WTC11 (cell line): ENCODE data around the gene PRR4.

ENCODE experiments used
- CREM ChIP-seq: sonication (generic); formaldehyde crosslinking; IDR thresholded peaks from 2 replicates; pipeline ENCODE4 v1.8.1; 2022; ENCODE audit warnings: mild to moderate bottlenecking, missing genetic modification reagents, moderate library complexity
- CTCF ChIP-seq: fragments of 200-600 bp; IDR thresholded peaks from 2 replicates; pipeline ENCODE4 v1.8.0; 2022; ENCODE audit warnings: antibody characterized with exemption
- E2F5 ChIP-seq: sonication (generic); formaldehyde crosslinking; IDR thresholded peaks from 2 replicates; pipeline ENCODE4 v1.8.1; 2022; ENCODE audit warnings: mild to moderate bottlenecking, moderate library complexity, missing genetic modification reagents
- ELF4 ChIP-seq: sonication (generic); formaldehyde crosslinking; IDR thresholded peaks from 2 replicates; pipeline ENCODE4 v1.8.1; 2022; ENCODE audit warnings: low read depth, mild to moderate bottlenecking, moderate library complexity, missing genetic modification reagents
- FOXP4 ChIP-seq: sonication (generic); formaldehyde crosslinking; IDR thresholded peaks from 2 replicates; pipeline ENCODE4 v1.8.0; 2022; ENCODE audit warnings: mild to moderate bottlenecking, missing genetic modification reagents
- IRF1 ChIP-seq: sonication (generic); formaldehyde crosslinking; IDR thresholded peaks from 2 replicates; pipeline ENCODE4 v1.8.0; 2023; ENCODE audit warnings: missing genetic modification reagents
- JUN ChIP-seq: sonication (generic); formaldehyde crosslinking; IDR thresholded peaks from 2 replicates; pipeline ENCODE4 v1.8.0; 2023; ENCODE audit warnings: mild to moderate bottlenecking, missing genetic modification reagents
- PRDM15 ChIP-seq: sonication (generic); formaldehyde crosslinking; IDR thresholded peaks from 2 replicates; pipeline ENCODE4 v1.8.0; 2022; ENCODE audit warnings: missing genetic modification reagents
- USF2 ChIP-seq: sonication (generic); formaldehyde crosslinking; IDR thresholded peaks from 2 replicates; pipeline ENCODE4 v1.8.1; 2023; ENCODE audit warnings: mild to moderate bottlenecking, missing genetic modification reagents, moderate library complexity
- ZNF219 ChIP-seq: sonication (generic); formaldehyde crosslinking; IDR thresholded peaks from 2 replicates; pipeline ENCODE4 v1.8.0; 2023; ENCODE audit warnings: missing genetic modification reagents, mild to moderate bottlenecking, borderline replicate concordance

- TF ChIP-seq ELF4 (CRISPR knock-in tag) (no peak), JUN (no peak), PRDM15 (CRISPR knock-in tag) (no peak), CTCF (no peak), FOXP4 (CRISPR knock-in tag) (no peak), USF2 (CRISPR knock-in tag) (no peak), ZNF219 (no peak), IRF1 (no peak), E2F5 (CRISPR knock-in tag) (no peak), CREM (CRISPR knock-in tag) (no peak)
Measured at GRCh38 chr12:10863512-10864218, 14.4 kb upstream of the PRR4 start.
